PFSK-1 (cell line): ENCODE data around the gene CD82.

Experiments used
- FOXP2 ChIP-seq: optimal IDR thresholded peaks from 2 replicates; pipeline ENCODE3; 2011; ENCODE audit warnings: borderline replicate concordance, control low read depth, inconsistent platforms; ENCODE audit not compliant: insufficient read depth; ENCODE audit errors: extremely low read length, extremely low read depth
- POLR2AphosphoS5 ChIP-seq: IDR thresholded peaks from 2 replicates; pipeline ENCODE4 v1.6.1; 2012; ENCODE audit warnings: low read depth, mild to moderate bottlenecking, control low read depth, low read length, moderate library complexity
- REST ChIP-seq, 2 experiments: IDR thresholded peaks; 2 replicates each; pipeline versions ENCODE4 v1.6.1 to v1.8.0; 2011 to 2012; ENCODE audit warnings: low read depth in 2 of 2, low read length in 2 of 2, control low read depth in 1 of 2, inconsistent platforms in 1 of 2, mild to moderate bottlenecking in 1 of 2, moderate library complexity in 1 of 2; ENCODE audit not compliant: insufficient read depth in 1 of 2
- SIN3A ChIP-seq: IDR thresholded peaks from 2 replicates; pipeline ENCODE4 v1.6.1; 2012; ENCODE audit warnings: mild to moderate bottlenecking, low read length, moderate library complexity, borderline replicate concordance; ENCODE audit not compliant: insufficient read depth
- TAF1 ChIP-seq: IDR thresholded peaks from 2 replicates; pipeline ENCODE4 v1.6.1; 2012; ENCODE audit warnings: low read length, control low read depth, borderline replicate concordance; ENCODE audit not compliant: insufficient read depth

Gene CD82

GRCh38 chr11:44573333-44573732 is 7.9 kb downstream of the CD82 start:
- TF ChIP-seq POLR2AphosphoS5 (no peak), REST (IDR thresholded peaks at IDR 0.05; ENCODE audit: insufficient read depth in 1 of 2, low read depth in 2 of 2, low read length in 2 of 2) (no peak), TAF1 (no peak), FOXP2 (no peak), SIN3A (no peak)

GRCh38 chr11:44574610-44575287 is 9.3 kb downstream of the CD82 start:
- no peak for TF ChIP-seq TAF1
- no peak for TF ChIP-seq POLR2AphosphoS5
- no peak for TF ChIP-seq FOXP2
- TF ChIP-seq REST (IDR thresholded peaks at IDR 0.05; ENCODE audit: insufficient read depth in 1 of 2, low read depth in 2 of 2, low read length in 2 of 2): no peak
- TF ChIP-seq SIN3A: no peak

GRCh38 chr11:44575288-44575672 is 9.8 kb downstream of the CD82 start:
- TF ChIP-seq TAF1 (no peak), FOXP2 (no peak), POLR2AphosphoS5 (no peak), SIN3A (no peak), REST (IDR thresholded peaks at IDR 0.05; ENCODE audit: insufficient read depth in 1 of 2, low read depth in 2 of 2, low read length in 2 of 2) (no peak)

GRCh38 chr11:44575962-44576361 is 10.5 kb downstream of the CD82 start:
- TF ChIP-seq SIN3A (no peak), REST (IDR thresholded peaks at IDR 0.05; ENCODE audit: insufficient read depth in 1 of 2, low read depth in 2 of 2, low read length in 2 of 2) (no peak), POLR2AphosphoS5 (no peak), FOXP2 (no peak), TAF1 (no peak)

GRCh38 chr11:44576656-44577055 is 11.2 kb downstream of the CD82 start:
- TF ChIP-seq SIN3A: no peak
- no peak for TF ChIP-seq POLR2AphosphoS5
- no peak for TF ChIP-seq TAF1
- no peak for TF ChIP-seq REST (IDR thresholded peaks at IDR 0.05; ENCODE audit: insufficient read depth in 1 of 2, low read depth in 2 of 2, low read length in 2 of 2)
- no peak for TF ChIP-seq FOXP2
